PC-9 (cell line): Measurements from ENCODE around the gene WSCD2. TPM values are rescaled to one million over a fixed set of nuclear protein-coding genes. Genes with fewer than 3 reads are reported as not detected.

Experiments
- BruUV-seq: library from RNA; stranded (reverse); fragments of 400-500 nt; replicated peaks from 2 replicates; lab custom pipeline; 2021; lab: Mats Ljungman, UMichigan
- CTCF ChIA-PET: fragments of 300-600 bp; sonication (Branson Sonifier 250); formaldehyde crosslinking; loops from one replicate; lab custom pipeline; 2022; ENCODE audit warnings: antibody characterized with exemption; lab: Charles Lee
- POLR2A ChIA-PET: fragments of 300-600 bp; sonication (Branson Sonifier 250); formaldehyde crosslinking; loops from one replicate; lab custom pipeline; 2022; ENCODE audit warnings: antibody characterized with exemption; ENCODE audit not compliant: unreplicated experiment; lab: Charles Lee
- DNase-seq, 2 experiments: peaks; one replicate each; pipeline versions ENCODE4 v3.0.0 to v3.0.0-alpha.2; 2015 to 2022; ENCODE audit warnings: mixed read lengths in 1 of 2
- H2AFZ ChIP-seq: fragments of 200-600 bp; sonication (generic); 2 replicates; pipeline ENCODE4 v1.8.1; 2017; ENCODE audit warnings: antibody characterized with exemption
- H3F3A ChIP-seq: fragments of 200-600 bp; sonication (generic); 2 replicates; pipeline ENCODE4 v1.8.1; 2017; ENCODE audit warnings: antibody characterized with exemption, mild to moderate bottlenecking, low read depth; ENCODE audit not compliant: insufficient read depth
- H3K27ac ChIP-seq: fragments of 200-600 bp; sonication (generic); 2 replicates; pipeline ENCODE4 v1.6.1; 2016; ENCODE audit warnings: mixed run types
- H3K27me3 ChIP-seq: fragments of 200-600 bp; sonication (generic); 2 replicates; pipeline ENCODE4 v1.6.1; 2016; ENCODE audit warnings: low read depth, mixed run types; ENCODE audit not compliant: insufficient read depth
- H3K36me3 ChIP-seq: fragments of 200-600 bp; sonication (generic); 2 replicates; pipeline ENCODE4 v1.6.1; 2016; ENCODE audit warnings: low read depth, mixed run types
- H3K4me1 ChIP-seq: fragments of 200-600 bp; sonication (generic); replicated peaks from 2 replicates; pipeline ENCODE4 v1.6.1; 2016; ENCODE audit warnings: mixed run types; ENCODE audit not compliant: insufficient read depth
- H3K4me2 ChIP-seq: fragments of 200-600 bp; sonication (generic); 2 replicates; pipeline ENCODE4 v1.6.1; 2017; ENCODE audit warnings: mixed run types
- H3K4me3 ChIP-seq: fragments of 200-600 bp; sonication (generic); 2 replicates; pipeline ENCODE4 v1.6.1; 2016; ENCODE audit warnings: mixed run types
- H3K79me2 ChIP-seq: fragments of 200-600 bp; sonication (generic); 2 replicates; pipeline ENCODE4 v1.6.1; 2017; ENCODE audit warnings: low read depth, mixed run types
- H3K9me2 ChIP-seq: fragments of 200-600 bp; sonication (generic); 2 replicates; pipeline ENCODE4 v1.8.1; 2017; ENCODE audit warnings: mild to moderate bottlenecking; ENCODE audit not compliant: insufficient read depth
- H3K9me3 ChIP-seq: fragments of 200-600 bp; sonication (generic); 2 replicates; pipeline ENCODE4 v1.8.1; 2016; ENCODE audit warnings: low read depth; ENCODE audit not compliant: insufficient read depth
- H4K20me1 ChIP-seq: fragments of 200-600 bp; sonication (generic); 2 replicates; pipeline ENCODE4 v1.8.1; 2017; ENCODE audit not compliant: insufficient read depth
- CTCF ChIP-seq: fragments of 200-600 bp; sonication (generic); conservative IDR thresholded peaks from 2 replicates; pipeline ENCODE4 v1.6.1; 2017; ENCODE audit warnings: mixed run types, antibody characterized with exemption, mild to moderate bottlenecking, moderate library complexity
- EZH2 ChIP-seq: fragments of 200-600 bp; sonication (generic); IDR thresholded peaks from 2 replicates; pipeline ENCODE4 v1.8.0; 2017; ENCODE audit warnings: antibody characterized with exemption, low read depth
- intact Hi-C: fragments of 100-400 bp; cut with micrococcal nuclease; formaldehyde crosslinking; loops from one replicate; pipeline ENCODE4 v1.10.0; 2022; ENCODE audit not compliant: unreplicated experiment
- total RNA-seq: library from RNA; stranded (reverse); gene quantifications from 2 replicates; pipeline ENCODE4 v1.2.3, GENCODE V29; 2021

Gene WSCD2
- total RNA-seq, 1 experiment from 2014 or later: not detected

- no peaks in the 10 kb centered on the region for H3K4me1 ChIP-seq
- no peaks in the 10 kb centered on the region for H3F3A ChIP-seq
- CTCF ChIA-PET: no interaction called here
- no peak overlapping the region for H2AFZ ChIP-seq
- TF ChIP-seq CTCF: no peak
- TF ChIP-seq EZH2: no peak
- H3K4me2 ChIP-seq: no peak overlapping the region
- H3K27ac ChIP-seq: no peak overlapping the region
- no TSS peak for BruUV-seq
- H3K9me2 ChIP-seq: no peaks in the 10 kb centered on the region
- H3K36me3 ChIP-seq: no peaks in the 10 kb centered on the region
- DNase-seq: no peak
- intact Hi-C loops: no loop called here
- H3K4me3 ChIP-seq: no peak overlapping the region
- H4K20me1 ChIP-seq: no peaks in the 10 kb centered on the region
- H3K27me3 ChIP-seq: peaks cover 45% of the 10 kb centered on the region
- no peaks in the 10 kb centered on the region for H3K9me3 ChIP-seq
- POLR2A ChIA-PET: no interaction called here
- no peaks in the 10 kb centered on the region for H3K79me2 ChIP-seq
These were observed 50.2 kb downstream of the WSCD2 start for GRCh38 chr12:108179305-108179704.

- intact Hi-C loops: no loop called here
- Histone ChIP-seq H4K20me1 (no peaks in the 10 kb centered on the region), H3K27me3 (peaks cover 41% of the 10 kb centered on the region), H3K9me2 (no peaks in the 10 kb centered on the region), H3K9me3 (no peaks in the 10 kb centered on the region), H2AFZ (no peak overlapping the region), H3F3A (no peaks in the 10 kb centered on the region), H3K79me2 (no peaks in the 10 kb centered on the region), H3K4me2 (no peak overlapping the region), H3K36me3 (no peaks in the 10 kb centered on the region), H3K4me3 (no peak overlapping the region), H3K4me1 (no peaks in the 10 kb centered on the region), H3K27ac (no peak overlapping the region)
- POLR2A ChIA-PET: interaction anchor here (0.6 kb wide), 1 partner anchor 272 kb away, joined by 4 read pairs; no protein-coding TSS in a partner anchor
- no peak for TF ChIP-seq CTCF
- no peak for TF ChIP-seq EZH2
- no peak for DNase-seq
- CTCF ChIA-PET: no interaction called here
- BruUV-seq: no TSS peak
These were observed 51.4 kb downstream of the WSCD2 start for GRCh38 chr12:108180255-108181094.

GRCh38 chr12:108181095-108181454 is 52.0 kb downstream of the WSCD2 start:
- no peak overlapping the region for H3K4me2 ChIP-seq
- CTCF ChIA-PET: no interaction called here
- H3K36me3 ChIP-seq: no peaks in the 10 kb centered on the region
- no TSS peak for BruUV-seq
- no peaks in the 10 kb centered on the region for H3K79me2 ChIP-seq
- TF ChIP-seq CTCF (no peak), EZH2 (no peak)
- no peak overlapping the region for H3K27ac ChIP-seq
- H3K27me3 ChIP-seq: peaks cover 41% of the 10 kb centered on the region
- H3K9me2 ChIP-seq: no peaks in the 10 kb centered on the region
- H3K9me3 ChIP-seq: no peaks in the 10 kb centered on the region
- POLR2A ChIA-PET: interaction anchor here (0.6 kb wide), 1 partner anchor 272 kb away, joined by 4 read pairs; no protein-coding TSS in a partner anchor
- no peaks in the 10 kb centered on the region for H3K4me1 ChIP-seq
- no peaks in the 10 kb centered on the region for H3F3A ChIP-seq
- no peak overlapping the region for H3K4me3 ChIP-seq
- intact Hi-C loops: no loop called here
- no peak overlapping the region for H2AFZ ChIP-seq
- H4K20me1 ChIP-seq: no peaks in the 10 kb centered on the region
- DNase-seq: no peak
